ENCODE results near the gene FKBP2.

GRCh38 chr11:64237484-64237951 is 3.4 kb upstream of the FKBP2 start:
- TF ChIP-seq CTCF (IDR thresholded peaks at IDR 0.05) (no peak), EZH2 (IDR thresholded peaks at IDR 0.05) (no peak)
